AG09319 (cell line): Measurements from ENCODE around the gene FBXL15.

ENCODE experiments used
- DNase-seq: peaks from one replicate; pipeline ENCODE4 v3.0.0-alpha.2; 2010; ENCODE audit warnings: low read depth; ENCODE audit errors: extremely low read depth
- TF ChIP-seq, protein P1 (sequence below): IDR thresholded peaks from 2 replicates; pipeline ENCODE4 v1.5.1; 2011; ENCODE audit warnings: low read depth, mild to moderate bottlenecking, inconsistent platforms, low read length, moderate library complexity

The FBXL15 gene

GRCh38 chr10:102444851-102445250 is 24.2 kb downstream of the FBXL15 start:
- TF ChIP-seq, protein P1, sequence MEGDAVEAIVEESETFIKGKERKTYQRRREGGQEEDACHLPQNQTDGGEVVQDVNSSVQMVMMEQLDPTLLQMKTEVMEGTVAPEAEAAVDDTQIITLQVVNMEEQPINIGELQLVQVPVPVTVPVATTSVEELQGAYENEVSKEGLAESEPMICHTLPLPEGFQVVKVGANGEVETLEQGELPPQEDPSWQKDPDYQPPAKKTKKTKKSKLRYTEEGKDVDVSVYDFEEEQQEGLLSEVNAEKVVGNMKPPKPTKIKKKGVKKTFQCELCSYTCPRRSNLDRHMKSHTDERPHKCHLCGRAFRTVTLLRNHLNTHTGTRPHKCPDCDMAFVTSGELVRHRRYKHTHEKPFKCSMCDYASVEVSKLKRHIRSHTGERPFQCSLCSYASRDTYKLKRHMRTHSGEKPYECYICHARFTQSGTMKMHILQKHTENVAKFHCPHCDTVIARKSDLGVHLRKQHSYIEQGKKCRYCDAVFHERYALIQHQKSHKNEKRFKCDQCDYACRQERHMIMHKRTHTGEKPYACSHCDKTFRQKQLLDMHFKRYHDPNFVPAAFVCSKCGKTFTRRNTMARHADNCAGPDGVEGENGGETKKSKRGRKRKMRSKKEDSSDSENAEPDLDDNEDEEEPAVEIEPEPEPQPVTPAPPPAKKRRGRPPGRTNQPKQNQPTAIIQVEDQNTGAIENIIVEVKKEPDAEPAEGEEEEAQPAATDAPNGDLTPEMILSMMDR: no peak
- DNase-seq: no peak

- TF ChIP-seq, protein P1: no peak
- DNase-seq: no peak
Measured at GRCh38 chr10:102449321-102450123, 28.9 kb downstream of the FBXL15 start.

DNA sequence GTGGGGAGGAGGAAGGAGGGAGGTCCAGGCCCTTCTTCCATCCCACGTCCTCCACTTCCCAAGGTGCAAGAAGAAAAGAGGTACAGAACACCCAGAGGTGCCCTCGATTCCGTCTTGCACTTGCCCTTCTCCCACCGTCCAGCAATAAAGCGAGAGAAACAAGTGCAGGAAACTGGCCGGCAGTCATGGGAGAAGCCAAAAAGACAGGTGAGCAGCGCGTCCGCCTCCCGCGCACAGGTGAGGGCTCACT is 29.4 kb downstream of the FBXL15 start:
- DNase-seq: no peak
- TF ChIP-seq, protein P1: no peak

GRCh38 chr10:102450374-102451104 is 29.9 kb downstream of the FBXL15 start:
- DNase-seq: no peak
- TF ChIP-seq, protein P1: no peak

- TF ChIP-seq, protein P1: no peak
Measured at GRCh38 chr10:102451105-102451969, 30.7 kb downstream of the FBXL15 start, which contains the start of gene C10orf95. Gene C10orf95, minus strand, starts transcription at chr10:102451543. Its CDS starts 450 bp downstream, at chr10:102451093.

GRCh38 chr10:102452672-102453340 is 32.2 kb downstream of the FBXL15 start:
- DNase-seq: no peak
- TF ChIP-seq, protein P1: no peak

More at GRCh38 chr10:102451105-102451969, 30.7 kb downstream of the FBXL15 start, which contains the start of gene C10orf95:
- no peak for DNase-seq
